Stimulated activated CD8-positive, alpha-beta memory T cell treated with anti-CD3 and anti-CD28 coated beads, Interleukin-7, amount 100 ng/mL, for 4 hours (primary cell): ENCODE data around the gene P2RX7.

Experiments used
- DNase-seq, 2 donors: peaks; one replicate each; pipeline ENCODE4 v3.0.0-alpha.2; 2020; ENCODE audit warnings: low read depth in 2 of 2

P2RX7 gene

GRCh38 chr12:121110211-121110940 is 22.3 kb upstream of the P2RX7 start:
- peak; percentile 24 to 62 for DNase-seq

GRCh38 chr12:121111684-121112083 is 21.0 kb upstream of the P2RX7 start:
- DNase-seq: no peak

DNA sequence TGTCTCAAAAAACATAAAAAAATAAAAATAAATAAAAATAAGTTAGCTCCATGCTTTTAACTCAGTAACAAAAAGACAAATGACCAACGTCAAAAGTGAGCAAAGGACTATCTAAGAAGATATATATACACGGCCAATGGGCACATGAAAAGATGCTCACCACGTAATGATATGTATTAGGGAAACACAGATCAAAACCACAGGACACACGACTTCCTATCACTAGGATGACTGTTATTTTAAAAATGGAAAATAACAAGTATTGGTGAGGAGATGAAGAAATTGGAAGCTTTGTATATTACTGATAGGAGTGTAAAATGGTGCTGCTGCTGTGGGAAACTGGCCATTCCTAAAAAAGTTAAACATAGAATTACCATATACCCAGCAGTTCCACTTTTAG is 20.2 kb upstream of the P2RX7 start:
- DNase-seq: no peak

DNA sequence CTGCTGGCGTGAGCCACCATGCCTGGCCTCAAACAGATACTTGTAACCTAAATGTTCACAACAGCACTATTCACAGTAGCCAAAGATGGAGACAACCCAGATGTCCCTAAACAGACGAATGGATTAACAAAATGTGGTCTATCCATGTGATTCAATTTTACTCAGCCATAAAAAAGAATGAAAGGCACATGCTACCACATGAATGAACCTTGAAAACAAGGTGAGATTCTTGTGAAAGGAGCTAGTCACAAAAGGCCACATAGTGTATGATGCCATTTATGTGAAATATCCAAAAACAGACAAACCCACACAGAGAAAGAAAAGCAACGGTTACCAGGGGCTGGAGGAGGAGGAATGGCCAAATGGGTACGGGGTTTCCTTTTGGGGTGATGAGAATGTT is 19.6 kb upstream of the P2RX7 start:
- DNase-seq: no peak

- no peak for DNase-seq
Observed at GRCh38 chr12:121114019-121114639, 18.5 kb upstream of the P2RX7 start.

DNA sequence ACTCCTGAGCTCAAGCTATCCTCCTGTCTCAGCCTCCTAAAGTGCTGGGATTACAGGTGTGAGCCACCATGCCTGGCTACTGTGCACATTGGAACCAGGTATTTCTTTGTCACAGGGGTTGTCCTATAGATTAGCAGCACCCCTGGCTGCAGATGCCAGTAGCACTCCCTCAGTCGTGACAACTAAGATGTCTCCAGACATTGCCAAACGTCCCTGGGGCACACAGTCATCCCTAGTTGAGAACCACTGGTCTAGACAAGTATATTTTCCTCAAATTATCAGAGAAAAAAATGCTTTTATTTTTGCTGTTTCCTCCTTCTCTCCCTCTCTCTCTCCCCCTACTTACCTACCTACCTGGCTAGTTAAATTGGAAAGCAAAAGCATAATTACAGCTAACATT is 17.9 kb upstream of the P2RX7 start:
- DNase-seq: no peak

- no peak for DNase-seq
Observed at GRCh38 chr12:121115530-121115929, 17.1 kb upstream of the P2RX7 start.

GRCh38 chr12:121116318-121117225 is 16.1 kb upstream of the P2RX7 start:
- no peak for DNase-seq

- DNase-seq: no peak
Observed at GRCh38 chr12:121117226-121117777, 15.4 kb upstream of the P2RX7 start.

DNA sequence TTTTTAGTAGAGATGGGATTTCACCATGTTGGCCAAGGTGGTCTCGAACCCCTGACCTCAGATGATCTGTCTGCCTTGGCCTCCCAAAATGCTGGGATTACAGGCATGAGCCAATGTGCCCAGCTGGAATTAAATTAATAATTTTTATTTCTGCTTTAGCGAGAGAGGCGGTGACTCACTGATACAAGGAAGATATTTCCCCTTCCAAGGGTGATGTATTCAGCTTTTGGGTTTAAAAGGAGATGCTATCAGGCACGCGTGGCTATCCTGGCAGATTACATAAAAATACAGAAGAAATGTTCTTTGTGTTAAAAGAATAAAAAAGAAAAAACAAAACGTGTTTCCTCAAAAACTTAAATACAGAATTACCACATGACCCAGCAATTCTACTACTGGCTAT is 12.4 kb upstream of the P2RX7 start:
- no peak for DNase-seq

- no peak for DNase-seq
Observed at GRCh38 chr12:121120989-121121755, 11.5 kb upstream of the P2RX7 start.

GRCh38 chr12:121121805-121122204 is 10.9 kb upstream of the P2RX7 start:
- no peak for DNase-seq

GRCh38 chr12:121123488-121123887 is 9.2 kb upstream of the P2RX7 start:
- DNase-seq: no peak

DNA sequence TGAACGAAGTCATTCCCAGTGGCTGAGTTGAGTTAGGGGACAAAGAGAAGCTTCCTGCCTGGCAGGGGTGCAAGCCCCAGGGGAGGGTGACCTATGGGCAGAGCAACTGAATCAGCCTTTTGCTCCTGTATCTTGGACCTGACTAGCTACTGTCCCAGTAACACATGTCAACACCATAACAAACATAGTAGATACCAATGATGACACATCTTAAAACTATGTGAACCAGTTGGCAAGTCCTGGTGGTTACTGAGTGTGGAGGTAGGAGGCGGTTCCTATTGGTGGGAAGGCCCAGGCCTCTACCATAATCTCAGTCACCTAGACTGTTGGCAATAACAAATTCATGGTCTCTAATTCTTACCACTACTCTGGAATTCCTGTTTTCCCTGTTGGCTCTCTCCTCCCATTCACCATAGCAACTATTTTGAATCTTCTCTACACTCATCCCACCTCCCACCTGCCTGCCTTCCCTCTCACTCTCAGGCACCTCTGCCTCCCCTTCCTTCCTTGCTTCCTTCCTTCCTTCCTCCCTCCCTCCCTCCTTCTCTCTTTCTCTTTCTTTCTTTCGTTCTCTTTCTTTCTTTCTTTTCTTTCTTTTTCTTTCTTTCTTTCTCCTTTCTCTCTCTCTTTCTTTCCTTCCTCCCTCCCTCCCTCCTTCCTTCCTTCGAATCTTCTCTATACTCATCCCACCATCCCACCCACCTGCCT is 8.1 kb upstream of the P2RX7 start:
- no peak for DNase-seq

DNA sequence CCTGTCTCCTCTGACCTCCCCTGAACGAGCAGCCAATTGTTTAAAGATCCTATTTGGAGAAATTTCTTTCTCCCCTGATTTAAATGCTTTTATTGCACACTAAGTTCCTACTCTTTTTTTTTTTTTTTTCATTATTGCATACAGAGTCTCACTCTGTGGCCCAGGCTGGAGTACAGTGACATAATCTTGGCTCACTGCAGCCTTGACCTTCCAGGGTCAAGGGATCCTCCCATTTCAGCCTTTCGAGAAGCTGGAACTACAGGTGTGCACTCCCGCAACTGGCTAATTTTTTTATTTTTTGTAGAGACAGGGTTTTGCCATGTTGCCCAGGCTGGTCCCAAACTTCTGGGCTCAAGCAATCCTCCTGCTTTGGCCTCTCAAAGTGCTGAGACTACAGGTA is 5.2 kb upstream of the P2RX7 start:
- no peak for DNase-seq

- DNase-seq: peak; percentile 77 to 86
Observed at GRCh38 chr12:121128908-121129810, 3.5 kb upstream of the P2RX7 start.

DNA sequence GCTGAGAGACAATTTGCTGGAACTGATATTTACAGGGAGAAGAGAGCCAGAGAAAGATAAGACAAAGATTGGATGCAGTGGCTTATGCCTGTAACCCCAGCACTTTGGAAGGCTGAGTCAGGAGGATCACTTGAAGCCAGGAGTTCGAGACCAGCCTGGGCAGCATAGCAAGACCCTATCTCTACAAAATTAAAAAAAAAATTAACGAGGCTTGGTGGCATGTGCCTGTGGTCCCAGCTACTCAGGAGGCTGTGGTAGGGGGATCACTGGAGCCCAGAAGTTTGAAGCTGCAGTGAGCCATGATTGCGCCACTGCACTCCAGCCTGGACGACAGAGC is 2.9 kb upstream of the P2RX7 start:
- no peak for DNase-seq

DNA sequence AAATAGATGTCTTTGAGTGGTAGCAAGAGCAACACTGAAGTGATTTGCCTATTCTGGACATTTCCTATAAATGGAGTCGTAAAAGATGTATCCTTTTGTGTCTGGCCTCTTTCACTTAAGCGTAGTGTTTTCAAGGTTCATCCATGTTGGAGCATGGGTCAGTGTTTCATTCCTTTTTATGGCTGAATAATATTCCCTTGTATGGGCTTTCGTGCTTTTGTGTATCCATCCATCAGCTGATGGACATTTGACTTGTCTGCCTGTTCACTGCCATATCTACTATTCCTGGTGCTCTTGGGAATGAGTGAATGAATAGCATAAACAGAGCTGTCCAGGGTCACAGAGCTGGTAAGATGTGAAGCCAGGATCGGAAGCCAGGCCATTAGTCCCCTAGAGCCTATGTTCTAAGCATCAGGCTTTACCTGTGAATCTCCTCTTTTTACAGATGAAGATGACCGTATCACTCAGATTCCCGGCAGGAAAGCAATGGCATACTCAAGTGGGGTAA is 1.8 kb upstream of the P2RX7 start:
- DNase-seq: no peak

GRCh38 chr12:121131941-121132341 is 735 bp upstream of the P2RX7 start:
- DNase-seq: no peak

GRCh38 chr12:121133838-121134237 is 1.2 kb downstream of the P2RX7 start:
- no peak for DNase-seq
